ENCODE data around the gene MAPKBP1. TPM values are rescaled to one million over a fixed set of nuclear protein-coding genes. Genes with fewer than 3 reads are reported as not detected.

The MAPKBP1 gene
- total RNA-seq, 2 donors from 2014 or later = 9.0 to 14.6 TPM

GRCh38 chr15:41858756-41859155, 84.5 kb downstream of the MAPKBP1 start:
- H3K9me3 ChIP-seq = no peaks in the 10 kb centered on the region
- H3K4me1 ChIP-seq = no peaks in the 10 kb centered on the region
- no peak overlapping the region for H3K27ac ChIP-seq
- no peaks in the 10 kb centered on the region for H3K27me3 ChIP-seq
- TF ChIP-seq, protein P1, sequence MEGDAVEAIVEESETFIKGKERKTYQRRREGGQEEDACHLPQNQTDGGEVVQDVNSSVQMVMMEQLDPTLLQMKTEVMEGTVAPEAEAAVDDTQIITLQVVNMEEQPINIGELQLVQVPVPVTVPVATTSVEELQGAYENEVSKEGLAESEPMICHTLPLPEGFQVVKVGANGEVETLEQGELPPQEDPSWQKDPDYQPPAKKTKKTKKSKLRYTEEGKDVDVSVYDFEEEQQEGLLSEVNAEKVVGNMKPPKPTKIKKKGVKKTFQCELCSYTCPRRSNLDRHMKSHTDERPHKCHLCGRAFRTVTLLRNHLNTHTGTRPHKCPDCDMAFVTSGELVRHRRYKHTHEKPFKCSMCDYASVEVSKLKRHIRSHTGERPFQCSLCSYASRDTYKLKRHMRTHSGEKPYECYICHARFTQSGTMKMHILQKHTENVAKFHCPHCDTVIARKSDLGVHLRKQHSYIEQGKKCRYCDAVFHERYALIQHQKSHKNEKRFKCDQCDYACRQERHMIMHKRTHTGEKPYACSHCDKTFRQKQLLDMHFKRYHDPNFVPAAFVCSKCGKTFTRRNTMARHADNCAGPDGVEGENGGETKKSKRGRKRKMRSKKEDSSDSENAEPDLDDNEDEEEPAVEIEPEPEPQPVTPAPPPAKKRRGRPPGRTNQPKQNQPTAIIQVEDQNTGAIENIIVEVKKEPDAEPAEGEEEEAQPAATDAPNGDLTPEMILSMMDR (IDR thresholded peaks at IDR 0.05) = no peak
- no peaks in the 10 kb centered on the region for H3K36me3 ChIP-seq
- intact Hi-C loops (cut with DNase I) = no loop called here
- no peak overlapping the region for H3K4me3 ChIP-seq
- H3K9ac ChIP-seq (ENCODE audit: low read depth in 2 of 2, low read length in 2 of 2) = no peak overlapping the region
- no peak for DNase-seq

DNA sequence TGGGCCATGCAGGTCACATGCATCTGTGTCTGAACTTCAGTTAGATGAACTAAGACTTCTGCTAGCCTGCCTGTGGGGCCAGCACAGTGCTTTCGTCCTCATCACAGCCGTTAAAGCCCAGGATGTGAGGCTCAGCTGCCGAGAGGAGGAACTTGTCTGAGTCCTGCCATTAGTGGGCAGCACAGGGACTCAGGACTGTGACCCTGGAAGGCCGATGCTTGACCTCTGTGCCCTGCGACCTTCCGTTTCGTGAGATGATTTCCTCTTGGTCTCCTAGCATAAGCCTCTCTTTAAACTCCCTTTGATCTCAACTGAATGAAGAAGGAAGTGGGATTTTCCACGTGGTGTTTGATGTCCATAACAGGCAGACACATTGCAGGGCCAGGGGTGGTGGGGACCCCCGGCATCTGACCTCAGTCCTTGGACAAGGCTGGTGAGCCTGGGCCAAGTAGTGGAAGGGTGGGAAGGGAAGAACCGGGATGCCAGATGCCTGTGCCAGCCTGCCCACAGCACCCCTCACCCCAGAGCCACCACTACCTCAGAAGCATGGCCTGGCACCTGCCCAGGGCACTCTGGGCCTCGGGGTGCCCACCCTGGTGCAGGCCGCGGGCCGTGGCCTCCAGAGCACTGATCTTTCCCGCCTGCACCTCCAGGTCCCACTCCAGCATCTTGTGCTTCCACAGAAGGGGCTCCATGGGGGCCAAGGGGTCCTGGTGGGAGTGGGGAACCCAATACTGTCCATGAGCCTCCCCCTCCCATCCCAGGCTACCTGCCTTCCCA, 86.0 kb downstream of the MAPKBP1 start:
- Histone ChIP-seq H3K27me3 (no peaks in the 10 kb centered on the region), H3K9ac (ENCODE audit: low read depth in 2 of 2, low read length in 2 of 2) (no peak overlapping the region), H3K4me1 (no peaks in the 10 kb centered on the region), H3K36me3 (no peaks in the 10 kb centered on the region), H3K27ac (no peak overlapping the region), H3K9me3 (no peaks in the 10 kb centered on the region), H3K4me3 (no peak overlapping the region)
- TF ChIP-seq, protein P1 (IDR thresholded peaks at IDR 0.05) = no peak
- intact Hi-C loops (cut with DNase I) = no loop called here
- no peak for DNase-seq

DNA sequence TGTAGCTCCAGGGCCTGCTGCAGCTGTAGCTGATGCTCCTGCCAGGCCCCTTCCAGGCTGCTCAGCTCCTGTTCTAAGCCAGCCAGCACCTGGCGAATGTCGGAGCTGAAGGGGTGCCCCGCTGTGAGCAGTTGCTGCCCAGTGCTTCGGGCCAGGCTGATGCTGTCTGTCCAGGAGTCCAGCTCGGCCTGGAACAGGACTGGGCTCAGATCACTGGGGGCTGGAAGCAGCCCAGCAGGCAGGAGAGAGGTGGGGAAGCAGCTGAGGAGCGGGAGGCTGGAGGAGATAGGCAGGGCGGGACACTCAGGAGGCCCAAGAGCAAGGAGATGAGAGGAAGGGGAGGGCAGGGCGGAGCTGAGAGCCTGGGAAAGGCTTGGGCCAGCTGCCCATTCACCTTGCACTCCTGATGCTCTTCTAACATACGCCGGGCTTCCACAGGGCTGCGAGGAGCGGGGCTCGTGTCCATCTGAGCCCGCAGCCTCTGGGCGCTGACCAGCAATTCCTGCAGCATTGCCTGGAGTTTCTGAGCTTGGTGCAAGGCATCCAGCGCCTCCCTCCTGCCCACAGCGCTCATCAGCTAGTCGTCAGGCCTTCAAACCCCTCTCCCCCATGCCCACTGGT, 87.6 kb downstream of the MAPKBP1 start:
- H3K9me3 ChIP-seq = no peaks in the 10 kb centered on the region
- H3K27me3 ChIP-seq = no peaks in the 10 kb centered on the region
- no peaks in the 10 kb centered on the region for H3K4me1 ChIP-seq
- no peak overlapping the region for H3K4me3 ChIP-seq
- intact Hi-C loops (cut with DNase I) = no loop called here
- DNase-seq = no peak
- no peaks in the 10 kb centered on the region for H3K36me3 ChIP-seq
- TF ChIP-seq, protein P1 (IDR thresholded peaks at IDR 0.05) = no peak
- no peak overlapping the region for H3K27ac ChIP-seq
- H3K9ac ChIP-seq (ENCODE audit: low read depth in 2 of 2, low read length in 2 of 2) = no peak overlapping the region

DNA sequence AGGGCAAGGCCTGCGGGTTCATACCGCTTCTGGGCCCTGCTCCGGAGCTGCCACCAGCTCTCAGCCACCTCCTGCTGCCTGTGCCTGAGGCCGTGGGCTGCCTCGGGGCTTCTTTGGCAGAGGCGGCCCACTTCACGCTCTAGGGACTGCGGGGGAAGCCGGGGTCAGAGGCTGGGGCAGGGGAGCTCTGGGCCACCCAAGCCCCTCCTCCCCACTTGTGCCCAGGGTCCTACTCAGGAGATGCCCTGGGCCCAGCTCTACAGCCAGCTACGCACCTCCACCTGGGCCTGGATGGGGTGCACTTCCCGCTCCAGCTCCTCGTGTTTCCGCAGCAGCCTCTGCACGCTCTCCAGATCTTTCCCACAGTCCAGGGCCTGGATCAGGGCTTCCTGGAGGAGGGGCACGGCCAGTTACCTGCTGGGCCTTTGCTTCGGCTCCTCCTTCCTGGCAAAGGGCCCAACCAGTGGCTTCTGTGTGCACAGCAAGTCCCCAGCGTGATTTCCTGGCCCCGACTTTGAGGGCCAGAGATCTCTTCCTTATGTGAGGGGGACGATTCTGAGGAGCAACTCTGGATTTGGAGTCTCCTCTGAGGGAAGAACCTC, 88.3 kb downstream of the MAPKBP1 start:
- Histone ChIP-seq H3K27ac (no peak overlapping the region), H3K27me3 (no peaks in the 10 kb centered on the region), H3K9ac (ENCODE audit: low read depth in 2 of 2, low read length in 2 of 2) (no peak overlapping the region), H3K36me3 (no peaks in the 10 kb centered on the region), H3K9me3 (no peaks in the 10 kb centered on the region), H3K4me1 (no peaks in the 10 kb centered on the region), H3K4me3 (no peak overlapping the region)
- intact Hi-C loops (cut with DNase I) = no loop called here
- TF ChIP-seq, protein P1 (IDR thresholded peaks at IDR 0.05) = no peak
- peak; percentile 83 for DNase-seq

GRCh38 chr15:41865490-41866055, 91.3 kb downstream of the MAPKBP1 start:
- Histone ChIP-seq H3K4me3 (no peak overlapping the region), H3K27me3 (no peaks in the 10 kb centered on the region), H3K9ac (ENCODE audit: low read depth in 2 of 2, low read length in 2 of 2) (no peak overlapping the region), H3K27ac (no peak overlapping the region), H3K36me3 (no peaks in the 10 kb centered on the region), H3K4me1 (no peaks in the 10 kb centered on the region), H3K9me3 (no peaks in the 10 kb centered on the region)
- intact Hi-C loops (cut with DNase I) = no loop called here
- no peak for DNase-seq
- TF ChIP-seq, protein P1 (IDR thresholded peaks at IDR 0.05) = no peak
